Trophoblast cell (in vitro differentiated cells and primary cell): ENCODE measurements around the gene ZNF593.
A peak's percentile ranks its signal among the peaks of the same experiment; 100 is the strongest.

Experiments used
- DNase-seq, 2 donors: peaks; one replicate each; pipeline ENCODE4 v3.0.0-alpha.2; 2016
- H2AFZ ChIP-seq: 2 replicates; pipeline ENCODE4 v1.6.1; 2013; ENCODE audit warnings: low read length, moderate library complexity, mild to moderate bottlenecking; ENCODE audit not compliant: insufficient read depth, poor library complexity
- H2AK5ac ChIP-seq: 2 replicates; pipeline ENCODE4 v1.6.1; 2013; ENCODE audit warnings: mild to moderate bottlenecking, low read length
- H2BK120ac ChIP-seq: 2 replicates; pipeline ENCODE4 v1.6.1; 2013; ENCODE audit warnings: low read length, mild to moderate bottlenecking, moderate library complexity; ENCODE audit not compliant: insufficient read depth, poor library complexity
- H2BK12ac ChIP-seq: 2 replicates; pipeline ENCODE4 v1.6.1; 2013; ENCODE audit warnings: mild to moderate bottlenecking, low read length, moderate library complexity
- H2BK5ac ChIP-seq: 2 replicates; pipeline ENCODE4 v1.6.1; 2013; ENCODE audit warnings: low read length, low read depth, moderate library complexity, mild to moderate bottlenecking; ENCODE audit not compliant: poor library complexity
- H3K14ac ChIP-seq: 2 replicates; pipeline ENCODE4 v1.6.1; 2013; ENCODE audit warnings: mild to moderate bottlenecking, low read length
- H3K18ac ChIP-seq: 2 replicates; pipeline ENCODE4 v1.6.1; 2013; ENCODE audit warnings: mild to moderate bottlenecking, low read length
- H3K23ac ChIP-seq: 2 replicates; pipeline ENCODE4 v1.6.1; 2013; ENCODE audit warnings: low read length
- H3K27ac ChIP-seq: 2 replicates; pipeline ENCODE4 v1.5.1; 2013; ENCODE audit warnings: low read depth, mild to moderate bottlenecking, inconsistent platforms, low read length, moderate library complexity
- H3K27me3 ChIP-seq: 2 replicates; pipeline ENCODE4 v1.6.1; 2013; ENCODE audit warnings: inconsistent platforms, mild to moderate bottlenecking, low read length, moderate library complexity; ENCODE audit not compliant: insufficient read depth
- H3K36me3 ChIP-seq, 2 experiments: 1 replicate in 1 of 2; 2 replicates in 1 of 2; pipeline ENCODE4 v1.6.1; 2013; ENCODE audit warnings: low read length in 2 of 2, mild to moderate bottlenecking in 2 of 2, moderate library complexity in 1 of 2; ENCODE audit not compliant: insufficient read depth in 2 of 2, control insufficient read depth in 1 of 2
- H3K4ac ChIP-seq: 2 replicates; pipeline ENCODE4 v1.6.1; 2013; ENCODE audit warnings: low read depth, mild to moderate bottlenecking, low read length, moderate library complexity
- H3K4me1 ChIP-seq, 2 experiments: 1 replicate in 1 of 2; 2 replicates in 1 of 2; pipeline ENCODE4 v1.6.1; 2013; ENCODE audit warnings: low read length in 2 of 2, mild to moderate bottlenecking in 2 of 2, moderate library complexity in 1 of 2; ENCODE audit not compliant: insufficient read depth in 2 of 2, control insufficient read depth in 1 of 2
- H3K4me2 ChIP-seq: 2 replicates; pipeline ENCODE4 v1.6.1; 2013; ENCODE audit warnings: inconsistent platforms, mild to moderate bottlenecking, low read length, moderate library complexity
- H3K4me3 ChIP-seq: 2 replicates; pipeline ENCODE4 v1.5.1; 2013; ENCODE audit warnings: mild to moderate bottlenecking, low read depth, low read length, inconsistent platforms
- H3K79me1 ChIP-seq: one replicate; pipeline ENCODE4 v1.6.1; 2013; ENCODE audit warnings: low read length
- H3K79me2 ChIP-seq: 2 replicates; pipeline ENCODE4 v1.6.1; 2013; ENCODE audit warnings: low read length, mild to moderate bottlenecking; ENCODE audit not compliant: control insufficient read depth, insufficient read depth, poor library complexity
- H3K9ac ChIP-seq: 2 replicates; pipeline ENCODE4 v1.6.1; 2013; ENCODE audit warnings: mild to moderate bottlenecking, low read length
- H3K9me3 ChIP-seq: 2 replicates; pipeline ENCODE4 v1.6.1; 2013; ENCODE audit warnings: low read depth, mild to moderate bottlenecking, control low read depth, inconsistent platforms, low read length; ENCODE audit not compliant: insufficient read depth
- H4K12ac ChIP-seq: 2 replicates; pipeline ENCODE4 v1.6.1; 2013; ENCODE audit warnings: low read depth, mild to moderate bottlenecking, low read length, moderate library complexity
- H4K8ac ChIP-seq: 2 replicates; pipeline ENCODE4 v1.6.1; 2013; ENCODE audit warnings: low read depth, mild to moderate bottlenecking, low read length, moderate library complexity
- H4K91ac ChIP-seq: one replicate; pipeline ENCODE4 v1.6.1; 2013; ENCODE audit warnings: low read depth, mild to moderate bottlenecking, low read length, moderate library complexity
- WGBS: extraction: QIAGEN DNeasy Blood & Tissue Kit; methylation state at CpG from one replicate; pipeline ENCODE4 v1.1.7; 2013; ENCODE audit warnings: missing lambda C conversion rate; ENCODE audit not compliant: insufficient read length, insufficient coverage; ENCODE audit errors: extremely low coverage; 5-methylcytosine and 5-hydroxymethylcytosine counted together

ZNF593 gene

DNA sequence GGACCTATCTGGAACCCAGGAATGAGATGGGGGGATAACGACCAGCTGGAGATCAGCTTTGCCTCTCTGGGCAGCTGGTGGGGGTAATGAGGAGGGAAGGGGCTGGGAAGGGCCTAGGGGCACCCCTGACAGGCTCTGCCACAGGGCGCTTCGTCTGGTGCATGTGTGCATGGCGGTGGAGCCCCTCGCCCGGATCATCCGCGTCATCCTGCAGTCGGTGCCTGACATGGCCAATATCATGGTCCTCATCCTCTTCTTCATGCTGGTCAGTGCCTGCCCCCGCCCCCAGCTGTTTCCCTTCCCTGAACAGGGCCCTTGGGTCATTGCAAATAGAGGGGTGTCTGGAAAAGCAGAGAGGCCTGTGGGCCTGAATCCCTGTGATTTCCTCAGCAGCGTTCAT is 28.1 kb downstream of the ZNF593 start:
- Histone ChIP-seq H2BK12ac (no peak overlapping the region), H3K18ac (no peak overlapping the region), H3K4ac (no peak overlapping the region), H3K9ac (no peak overlapping the region), H3K27ac (no peak overlapping the region), H3K36me3 (no peaks in the 10 kb centered on the region), H3K79me1 (peaks cover 2% of the 10 kb centered on the region), H3K14ac (no peak overlapping the region), H2BK120ac (no peak overlapping the region), H4K8ac (no peak overlapping the region), H2AK5ac (no peak overlapping the region), H4K12ac (no peak overlapping the region), H3K23ac (no peak overlapping the region), H3K79me2 (no peaks in the 10 kb centered on the region), H2BK5ac (no peak overlapping the region), H3K27me3 (no peaks in the 10 kb centered on the region), H3K4me2 (no peak overlapping the region), H3K9me3 (no peaks in the 10 kb centered on the region), H3K4me1 (peaks cover 9% of the 10 kb centered on the region in 2 experiments), H3K4me3 (no peak overlapping the region), H2AFZ (no peak overlapping the region), H4K91ac (no peak overlapping the region)
- DNase-seq = no peak
- WGBS = no CpG with 5 or more reads among the region's 11 CpGs

- no peak overlapping the region for H3K4me3 ChIP-seq
- no peak for DNase-seq
These were observed 30.7 kb downstream of the ZNF593 start for GRCh38 chr1:26200413-26200812.

DNA sequence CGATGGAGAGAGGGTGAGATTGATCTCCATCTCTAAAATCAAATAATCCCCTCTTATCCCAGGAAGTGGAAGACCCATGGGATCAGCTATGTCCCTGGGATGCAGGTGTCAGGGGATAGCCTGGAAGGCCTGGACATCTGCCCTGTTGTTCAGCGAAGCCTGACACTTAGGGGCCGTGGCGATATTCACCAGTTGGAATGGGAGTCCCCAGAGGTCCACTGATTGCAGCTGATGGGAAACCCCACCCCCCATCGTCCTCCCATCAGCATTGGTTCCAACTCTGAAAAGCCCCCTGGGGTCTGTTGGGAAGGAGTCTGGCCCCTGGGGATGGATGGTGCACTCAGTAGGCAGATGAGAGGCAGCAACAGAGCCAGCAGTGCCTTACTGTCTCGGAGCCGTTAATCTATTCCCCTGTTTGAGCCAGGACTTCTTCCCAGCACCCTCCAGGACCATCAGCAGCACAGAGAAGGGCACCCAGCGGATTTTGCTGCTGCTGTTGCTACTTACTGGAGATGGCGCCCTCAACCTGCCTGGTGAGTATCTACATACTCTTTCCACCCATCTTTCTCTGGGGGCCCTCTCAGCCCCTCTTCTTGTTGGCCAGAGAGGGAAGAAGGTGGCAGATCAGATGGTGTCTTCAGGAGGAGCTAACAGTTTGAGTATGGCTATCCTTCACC is 34.1 kb downstream of the ZNF593 start:
- no peak overlapping the region for H2BK120ac ChIP-seq
- no peak overlapping the region for H3K4me2 ChIP-seq
- no peak overlapping the region for H2AFZ ChIP-seq
- no peak overlapping the region for H3K27ac ChIP-seq
- peaks cover 2% of the 10 kb centered on the region for H3K79me1 ChIP-seq
- H3K23ac ChIP-seq = no peak overlapping the region
- peaks cover 9% of the 10 kb centered on the region in 2 experiments for H3K4me1 ChIP-seq
- H3K79me2 ChIP-seq = no peaks in the 10 kb centered on the region
- no peak overlapping the region for H3K18ac ChIP-seq
- no peak overlapping the region for H3K9ac ChIP-seq
- no peak overlapping the region for H4K8ac ChIP-seq
- WGBS = no CpG with 5 or more reads among the region's 9 CpGs
- H2BK12ac ChIP-seq = no peak overlapping the region
- no peak overlapping the region for H4K91ac ChIP-seq
- no peak for DNase-seq
- no peaks in the 10 kb centered on the region for H3K9me3 ChIP-seq
- H2BK5ac ChIP-seq = no peak overlapping the region
- no peak overlapping the region for H4K12ac ChIP-seq
- no peak overlapping the region for H2AK5ac ChIP-seq
- no peak overlapping the region for H3K14ac ChIP-seq
- H3K27me3 ChIP-seq = no peaks in the 10 kb centered on the region
- H3K36me3 ChIP-seq = no peaks in the 10 kb centered on the region
- H3K4ac ChIP-seq = no peak overlapping the region
- no peak overlapping the region for H3K4me3 ChIP-seq

More at GRCh38 chr1:26200413-26200812, 30.7 kb downstream of the ZNF593 start:
- Histone ChIP-seq H3K27ac (no peak overlapping the region), H3K36me3 (no peaks in the 10 kb centered on the region), H3K4me1 (peaks cover 9% of the 10 kb centered on the region in 2 experiments), H3K27me3 (no peaks in the 10 kb centered on the region), H3K14ac (no peak overlapping the region), H4K12ac (no peak overlapping the region), H3K9ac (no peak overlapping the region), H3K23ac (no peak overlapping the region), H3K4ac (no peak overlapping the region), H2AFZ (peak overlapping the region; percentile 23), H3K18ac (no peak overlapping the region), H2BK12ac (no peak overlapping the region), H3K4me2 (no peak overlapping the region), H4K91ac (no peak overlapping the region), H2BK5ac (no peak overlapping the region), H3K9me3 (no peaks in the 10 kb centered on the region), H4K8ac (no peak overlapping the region), H3K79me2 (no peaks in the 10 kb centered on the region), H2AK5ac (no peak overlapping the region), H2BK120ac (no peak overlapping the region), H3K79me1 (peaks cover 2% of the 10 kb centered on the region)
- no CpG with 5 or more reads among the region's 5 CpGs for WGBS

GRCh38 chr1:26210147-26210870 is 40.6 kb downstream of the ZNF593 start:
- no peak overlapping the region for H3K4ac ChIP-seq
- H3K4me2 ChIP-seq = no peak overlapping the region
- no peak overlapping the region for H4K91ac ChIP-seq
- H3K79me1 ChIP-seq = no peaks in the 10 kb centered on the region
- H3K4me1 ChIP-seq = no peaks in the 10 kb centered on the region
- H3K9ac ChIP-seq = no peak overlapping the region
- WGBS = no CpG with 5 or more reads among the region's 5 CpGs
- H3K9me3 ChIP-seq = no peaks in the 10 kb centered on the region
- no peak overlapping the region for H3K23ac ChIP-seq
- H4K8ac ChIP-seq = no peak overlapping the region
- H2BK120ac ChIP-seq = no peak overlapping the region
- H3K4me3 ChIP-seq = no peak overlapping the region
- no peak overlapping the region for H3K14ac ChIP-seq
- no peak overlapping the region for H4K12ac ChIP-seq
- H3K36me3 ChIP-seq = no peaks in the 10 kb centered on the region
- H3K27ac ChIP-seq = no peak overlapping the region
- no peak overlapping the region for H2BK5ac ChIP-seq
- H2BK12ac ChIP-seq = no peak overlapping the region
- H3K27me3 ChIP-seq = no peaks in the 10 kb centered on the region
- no peak overlapping the region for H2AFZ ChIP-seq
- H2AK5ac ChIP-seq = no peak overlapping the region
- no peaks in the 10 kb centered on the region for H3K79me2 ChIP-seq
- no peak for DNase-seq
- H3K18ac ChIP-seq = no peak overlapping the region
